Astrocyte (in vitro differentiated cells and primary cell): ENCODE data around the gene ECHS1. TPM values are rescaled to one million over a fixed set of nuclear protein-coding genes. Genes with fewer than 3 reads are reported as not detected.

ENCODE experiments used
- DNase-seq: peaks from one replicate; pipeline ENCODE4 v3.0.0-alpha.2; 2010; ENCODE audit warnings: low read depth
- FAIRE-seq: peaks from 2 replicates; lab custom pipeline; 2011; peaks lifted over from hg19 to GRCh38; lab: Jason Lieb, UNC
- H2AFZ ChIP-seq: 2 replicates; pipeline ENCODE4 v1.6.0; 2012; ENCODE audit warnings: low read depth, low read length, inconsistent platforms
- H3K27ac ChIP-seq: 2 replicates; pipeline ENCODE4 v1.5.1; 2011; ENCODE audit warnings: low read depth, low read length, inconsistent platforms
- H3K27me3 ChIP-seq: 2 replicates; pipeline ENCODE4 v1.6.0; 2011; ENCODE audit warnings: low read length, inconsistent platforms; ENCODE audit not compliant: insufficient read depth
- H3K36me3 ChIP-seq: 2 replicates; pipeline ENCODE4 v1.5.1; 2011; ENCODE audit warnings: low read length, inconsistent platforms; ENCODE audit not compliant: insufficient read depth
- H3K4me1 ChIP-seq: 2 replicates; pipeline ENCODE4 v1.5.1; 2011; ENCODE audit warnings: low read length, inconsistent platforms; ENCODE audit not compliant: insufficient read depth
- H3K4me2 ChIP-seq: 2 replicates; pipeline ENCODE4 v1.6.0; 2012; ENCODE audit warnings: low read length, inconsistent platforms
- H3K4me3 ChIP-seq: 2 replicates; pipeline ENCODE4 v1.5.1; 2011; ENCODE audit warnings: low read depth, mild to moderate bottlenecking, low read length, inconsistent platforms; ENCODE audit not compliant: insufficient read depth
- H3K79me2 ChIP-seq: 2 replicates; pipeline ENCODE4 v1.6.0; 2012; ENCODE audit warnings: mild to moderate bottlenecking, low read length, inconsistent platforms; ENCODE audit not compliant: insufficient read depth
- H3K9ac ChIP-seq: 2 replicates; pipeline ENCODE4 v1.6.0; 2012; ENCODE audit warnings: mild to moderate bottlenecking, low read length, inconsistent platforms
- H3K9me3 ChIP-seq: 2 replicates; pipeline ENCODE4 v1.5.1; 2012; ENCODE audit warnings: low read depth, mild to moderate bottlenecking, low read length, inconsistent platforms; ENCODE audit not compliant: insufficient read depth
- H4K20me1 ChIP-seq: 2 replicates; pipeline ENCODE4 v1.6.0; 2012; ENCODE audit warnings: low read length, inconsistent platforms; ENCODE audit not compliant: insufficient read depth
- H3K27ac Mint-ChIP-seq: one replicate; pipeline ENCODE4 v1.8.0; 2021; ENCODE audit warnings: mild to moderate bottlenecking, mixed read lengths; ENCODE audit not compliant: unreplicated experiment
- H3K27me3 Mint-ChIP-seq: one replicate; pipeline ENCODE4 v1.8.0; 2021; ENCODE audit warnings: low read depth, mixed read lengths; ENCODE audit not compliant: unreplicated experiment
- H3K36me3 Mint-ChIP-seq: one replicate; pipeline ENCODE4 v1.8.0; 2021; ENCODE audit warnings: low read depth, mixed read lengths; ENCODE audit not compliant: unreplicated experiment
- H3K4me1 Mint-ChIP-seq: one replicate; pipeline ENCODE4 v1.8.0; 2021; ENCODE audit warnings: low read depth, mixed read lengths; ENCODE audit not compliant: unreplicated experiment
- H3K4me3 Mint-ChIP-seq: one replicate; pipeline ENCODE4 v1.8.0; 2021; ENCODE audit warnings: mild to moderate bottlenecking, moderate library complexity, mixed read lengths; ENCODE audit not compliant: unreplicated experiment
- H3K9me3 Mint-ChIP-seq: one replicate; pipeline ENCODE4 v1.8.0; 2021; ENCODE audit warnings: mild to moderate bottlenecking, mixed read lengths; ENCODE audit not compliant: unreplicated experiment
- CTCF ChIP-seq: IDR thresholded peaks from 2 replicates; pipeline ENCODE4 v1.5.1; 2011; ENCODE audit warnings: low read depth, mild to moderate bottlenecking, inconsistent platforms, low read length, moderate library complexity; ENCODE audit not compliant: insufficient read depth
- EZH2 ChIP-seq: IDR thresholded peaks from 2 replicates; pipeline ENCODE4 v1.6.1; 2012; ENCODE audit warnings: mild to moderate bottlenecking, low read length, inconsistent platforms; ENCODE audit not compliant: insufficient read depth
- total RNA-seq: library from RNA; stranded (reverse); gene quantifications from 2 replicates; pipeline ENCODE4 v1.2.1, GENCODE V29; 2021

Gene ECHS1
- total RNA-seq, 1 donor from 2014 or later = 90.9 TPM

GRCh38 chr10:133347710-133348517, 25.2 kb downstream of the ECHS1 start:
- TF ChIP-seq CTCF = no peak
- no peak for TF ChIP-seq EZH2
- H3K4me3 Mint-ChIP-seq = no peak overlapping the region

GRCh38 chr10:133346413-133346812, 26.7 kb downstream of the ECHS1 start:
- no peaks in the 10 kb centered on the region for H3K79me2 ChIP-seq
- Mint-ChIP-seq H3K36me3 (peaks cover 2% of the 10 kb centered on the region), H3K4me1 (peaks cover 8% of the 10 kb centered on the region), H3K4me3 (no peak overlapping the region), H3K27ac (no peak overlapping the region), H3K27me3 (peaks cover 5% of the 10 kb centered on the region), H3K9me3 (peaks cover 2% of the 10 kb centered on the region)
- H3K36me3 ChIP-seq = no peaks in the 10 kb centered on the region
- H3K9me3 ChIP-seq = no peaks in the 10 kb centered on the region
- H3K4me3 ChIP-seq = no peak overlapping the region
- H3K9ac ChIP-seq = no peak overlapping the region
- H4K20me1 ChIP-seq = no peaks in the 10 kb centered on the region
- H2AFZ ChIP-seq = no peak overlapping the region
- no peak overlapping the region for H3K27ac ChIP-seq
- H3K4me1 ChIP-seq = no peaks in the 10 kb centered on the region
- TF ChIP-seq CTCF (no peak), EZH2 (no peak)
- FAIRE-seq (no peak), DNase-seq (no peak)
- peaks cover 5% of the 10 kb centered on the region for H3K27me3 ChIP-seq
- H3K4me2 ChIP-seq = no peak overlapping the region

More at GRCh38 chr10:133347710-133348517, 25.2 kb downstream of the ECHS1 start:
- no peak overlapping the region for H2AFZ ChIP-seq
- DNase-seq (no peak), FAIRE-seq (no peak)
- Mint-ChIP-seq H3K4me1 (peaks cover 7% of the 10 kb centered on the region), H3K9me3 (peaks cover 2% of the 10 kb centered on the region), H3K36me3 (peaks cover 2% of the 10 kb centered on the region), H3K27me3 (no peaks in the 10 kb centered on the region), H3K27ac (no peak overlapping the region)
- no peak overlapping the region for H3K4me3 ChIP-seq
- H4K20me1 ChIP-seq = no peaks in the 10 kb centered on the region
- H3K4me1 ChIP-seq = no peaks in the 10 kb centered on the region
- no peaks in the 10 kb centered on the region for H3K79me2 ChIP-seq
- H3K27me3 ChIP-seq = peaks cover 5% of the 10 kb centered on the region
- H3K9me3 ChIP-seq = no peaks in the 10 kb centered on the region
- H3K4me2 ChIP-seq = no peak overlapping the region
- H3K27ac ChIP-seq = no peak overlapping the region
- H3K9ac ChIP-seq = no peak overlapping the region
- H3K36me3 ChIP-seq = no peaks in the 10 kb centered on the region

- Mint-ChIP-seq H3K4me1 (peaks cover 8% of the 10 kb centered on the region), H3K27ac (no peak overlapping the region), H3K9me3 (peaks cover 2% of the 10 kb centered on the region), H3K36me3 (peaks cover 2% of the 10 kb centered on the region), H3K4me3 (no peak overlapping the region), H3K27me3 (peaks cover 10% of the 10 kb centered on the region)
- no peak overlapping the region for H2AFZ ChIP-seq
- no peak overlapping the region for H3K4me3 ChIP-seq
- H3K4me1 ChIP-seq = no peaks in the 10 kb centered on the region
- no peak for TF ChIP-seq EZH2
- TF ChIP-seq CTCF = no peak
- no peaks in the 10 kb centered on the region for H3K9me3 ChIP-seq
- no peak for DNase-seq
- no peaks in the 10 kb centered on the region for H4K20me1 ChIP-seq
- H3K4me2 ChIP-seq = no peak overlapping the region
- FAIRE-seq = no peak
- no peak overlapping the region for H3K9ac ChIP-seq
- H3K27me3 ChIP-seq = peaks cover 5% of the 10 kb centered on the region
- H3K79me2 ChIP-seq = no peaks in the 10 kb centered on the region
- H3K27ac ChIP-seq = no peak overlapping the region
- H3K36me3 ChIP-seq = no peaks in the 10 kb centered on the region
These were observed 28.9 kb downstream of the ECHS1 start for GRCh38 chr10:133344236-133344635.
